Heart left ventricle (tissue), 13 donors: ENCODE results near the gene C12orf42.

Experiments used
- POLR2A ChIP-seq, 2 donors: fragments of 450-650 bp; IDR thresholded peaks; one replicate each; pipeline ENCODE4 v1.6.1; 2017; ENCODE audit warnings: antibody characterized with exemption in 2 of 2, mild to moderate bottlenecking in 2 of 2, moderate library complexity in 2 of 2
- TF ChIP-seq, protein P1 (sequence below), 12 donors: fragments of 200-600 bp; sonication (generic) in 4 of 12; IDR thresholded peaks; one replicate each; pipeline versions ENCODE4 v1.5.0 to v1.8.0; 2018 to 2022; ENCODE audit warnings: antibody characterized with exemption in 12 of 12, mild to moderate bottlenecking in 5 of 12
- donor health status: ischemic (EF 13 %, LVEDD 7.1; RV severe dilation, severe dysfunction).
- donor health status: DM: no; HTN: yes; CAD: no.
- donor health status: DM: no; HTN: no; CAD: no.
- donor health status: ischemic (EF 25% LVEDD 6.9; RV normal size, moderate dysfunction).
- donor health status: ischemic (EF 25% LVEDD 5.7; RV mildly dilated, moderate dysfunction).
- donor health status: ischemic (EF 35%, LVEDD 5.7; RV mildly dilated, moderate dysfunction).
- donor health status: nonischemic (EF 11% LVEDD 7.7; RV severe dilation, severe dysfunction).
- donor health status: DM: yes; HTN: yes; CAD: no.
- donor health status: PGD.
- donor health status: ischemic (EF 29% LVEDD 5.4; RV normal size, mild dysfunction).
- donor health status: nonischemic (EF 23%, LVEDD 6.1; RV moderate dilation, normal function).

DNA sequence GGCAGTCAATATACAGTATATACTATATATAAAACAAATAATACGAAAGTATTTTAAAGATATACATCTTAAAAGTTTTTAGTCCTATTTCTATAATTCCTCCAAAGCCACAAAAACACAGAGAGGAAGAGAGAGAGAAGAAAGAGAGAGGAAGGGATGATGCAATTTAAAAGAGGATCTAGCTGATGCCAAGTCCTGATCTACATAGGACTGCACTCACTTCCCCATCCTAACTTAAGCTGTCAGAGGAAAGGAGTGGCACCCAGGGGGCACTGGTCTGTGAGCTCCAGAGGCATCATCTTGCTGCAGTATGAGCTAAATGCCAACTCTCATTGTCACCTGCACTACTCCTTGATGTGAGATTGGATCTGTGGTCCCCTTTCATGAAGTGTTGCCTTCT lies 95.8 kb downstream of the C12orf42 start:
- TF ChIP-seq, protein P1, sequence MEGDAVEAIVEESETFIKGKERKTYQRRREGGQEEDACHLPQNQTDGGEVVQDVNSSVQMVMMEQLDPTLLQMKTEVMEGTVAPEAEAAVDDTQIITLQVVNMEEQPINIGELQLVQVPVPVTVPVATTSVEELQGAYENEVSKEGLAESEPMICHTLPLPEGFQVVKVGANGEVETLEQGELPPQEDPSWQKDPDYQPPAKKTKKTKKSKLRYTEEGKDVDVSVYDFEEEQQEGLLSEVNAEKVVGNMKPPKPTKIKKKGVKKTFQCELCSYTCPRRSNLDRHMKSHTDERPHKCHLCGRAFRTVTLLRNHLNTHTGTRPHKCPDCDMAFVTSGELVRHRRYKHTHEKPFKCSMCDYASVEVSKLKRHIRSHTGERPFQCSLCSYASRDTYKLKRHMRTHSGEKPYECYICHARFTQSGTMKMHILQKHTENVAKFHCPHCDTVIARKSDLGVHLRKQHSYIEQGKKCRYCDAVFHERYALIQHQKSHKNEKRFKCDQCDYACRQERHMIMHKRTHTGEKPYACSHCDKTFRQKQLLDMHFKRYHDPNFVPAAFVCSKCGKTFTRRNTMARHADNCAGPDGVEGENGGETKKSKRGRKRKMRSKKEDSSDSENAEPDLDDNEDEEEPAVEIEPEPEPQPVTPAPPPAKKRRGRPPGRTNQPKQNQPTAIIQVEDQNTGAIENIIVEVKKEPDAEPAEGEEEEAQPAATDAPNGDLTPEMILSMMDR (IDR thresholded peaks at IDR 0.05): no peak
- no peak for TF ChIP-seq POLR2A (IDR thresholded peaks at IDR 0.05)
